ENCODE measurements around the gene TMEM132E.

DNA sequence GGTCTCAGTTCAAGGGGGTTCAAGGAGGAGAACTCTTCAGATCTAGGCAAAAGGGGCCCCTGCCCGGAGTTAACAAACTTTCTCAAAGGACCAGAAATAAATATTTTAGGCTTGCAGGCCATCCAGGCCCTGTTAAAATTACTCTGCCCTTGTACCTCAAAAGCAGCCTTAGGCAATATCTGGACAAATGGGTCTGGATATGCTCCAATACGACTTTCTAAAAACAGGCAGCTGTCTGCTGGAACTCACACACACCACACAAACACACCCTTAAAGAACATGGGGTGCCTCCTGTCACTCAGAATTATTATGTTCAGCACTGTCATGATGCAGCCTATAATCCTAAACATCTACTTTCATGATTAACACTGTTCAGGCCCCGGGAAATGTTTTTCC is 75.5 kb downstream of the TMEM132E start:
- TF ChIP-seq, protein P1, sequence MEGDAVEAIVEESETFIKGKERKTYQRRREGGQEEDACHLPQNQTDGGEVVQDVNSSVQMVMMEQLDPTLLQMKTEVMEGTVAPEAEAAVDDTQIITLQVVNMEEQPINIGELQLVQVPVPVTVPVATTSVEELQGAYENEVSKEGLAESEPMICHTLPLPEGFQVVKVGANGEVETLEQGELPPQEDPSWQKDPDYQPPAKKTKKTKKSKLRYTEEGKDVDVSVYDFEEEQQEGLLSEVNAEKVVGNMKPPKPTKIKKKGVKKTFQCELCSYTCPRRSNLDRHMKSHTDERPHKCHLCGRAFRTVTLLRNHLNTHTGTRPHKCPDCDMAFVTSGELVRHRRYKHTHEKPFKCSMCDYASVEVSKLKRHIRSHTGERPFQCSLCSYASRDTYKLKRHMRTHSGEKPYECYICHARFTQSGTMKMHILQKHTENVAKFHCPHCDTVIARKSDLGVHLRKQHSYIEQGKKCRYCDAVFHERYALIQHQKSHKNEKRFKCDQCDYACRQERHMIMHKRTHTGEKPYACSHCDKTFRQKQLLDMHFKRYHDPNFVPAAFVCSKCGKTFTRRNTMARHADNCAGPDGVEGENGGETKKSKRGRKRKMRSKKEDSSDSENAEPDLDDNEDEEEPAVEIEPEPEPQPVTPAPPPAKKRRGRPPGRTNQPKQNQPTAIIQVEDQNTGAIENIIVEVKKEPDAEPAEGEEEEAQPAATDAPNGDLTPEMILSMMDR (IDR thresholded peaks at IDR 0.05 in 8 of 11, conservative IDR thresholded peaks at IDR 0.05 in 3 of 11), result no peak
- TF ChIP-seq POLR2A (IDR thresholded peaks at IDR 0.05) (no peak), POLR2AphosphoS5 (IDR thresholded peaks at IDR 0.05) (no peak)
